ENCODE data around the gene CTXN1.
"Not testable (repeated sequence)": the region's sequence is repeated elsewhere in the genome, so short reads cannot be mapped to it uniquely, and the experiment has no call there.

The CTXN1 gene

DNA sequence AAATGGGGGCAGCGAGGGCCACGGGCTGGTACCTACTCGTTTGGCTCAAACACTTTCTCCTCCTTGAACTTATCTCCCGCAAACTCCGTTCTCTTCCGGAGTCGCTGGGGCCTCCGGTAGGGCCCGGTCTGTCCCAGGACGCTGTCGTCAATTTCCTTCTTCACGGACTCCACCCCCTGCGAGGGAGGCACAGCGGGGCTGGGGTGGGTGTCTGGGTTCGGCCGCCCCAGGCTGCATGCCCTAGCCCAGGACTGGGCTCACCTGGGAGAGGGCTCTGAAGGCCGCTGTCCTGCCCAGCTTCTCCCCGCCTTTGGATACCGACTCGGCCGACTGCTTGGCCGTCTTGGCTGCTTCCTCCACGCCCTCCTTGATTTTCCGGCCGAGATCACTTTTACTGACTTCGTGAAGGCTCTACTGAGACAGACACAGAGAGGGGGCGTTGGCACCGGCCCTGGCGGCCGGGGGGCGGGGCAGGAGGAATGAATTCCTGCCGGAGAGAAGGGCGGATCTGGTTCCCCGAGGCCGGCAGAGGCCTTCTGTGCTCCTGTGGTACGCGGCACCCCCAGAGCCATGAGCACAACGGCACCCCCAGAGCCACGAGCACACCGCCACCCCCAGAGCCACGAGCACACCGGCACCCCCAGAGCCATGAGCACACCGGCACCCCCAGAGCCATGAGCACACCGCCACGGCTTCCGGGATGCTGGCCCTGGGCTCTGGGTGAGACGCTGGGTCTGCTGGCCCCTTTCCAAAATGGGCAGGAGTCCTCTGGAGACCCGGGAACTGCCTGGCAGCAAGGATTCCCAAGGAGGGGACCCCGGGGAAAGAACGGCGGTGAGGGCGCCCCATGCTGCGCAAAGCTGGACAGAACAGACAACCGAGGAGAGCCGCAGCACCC lies 8.1 kb upstream of the CTXN1 start:
- no peak for DNase-seq (ENCODE audit: low read depth)
- no peak overlapping the region for H3K4me3 ChIP-seq (ENCODE audit: low read length)
- TF ChIP-seq, protein P1, sequence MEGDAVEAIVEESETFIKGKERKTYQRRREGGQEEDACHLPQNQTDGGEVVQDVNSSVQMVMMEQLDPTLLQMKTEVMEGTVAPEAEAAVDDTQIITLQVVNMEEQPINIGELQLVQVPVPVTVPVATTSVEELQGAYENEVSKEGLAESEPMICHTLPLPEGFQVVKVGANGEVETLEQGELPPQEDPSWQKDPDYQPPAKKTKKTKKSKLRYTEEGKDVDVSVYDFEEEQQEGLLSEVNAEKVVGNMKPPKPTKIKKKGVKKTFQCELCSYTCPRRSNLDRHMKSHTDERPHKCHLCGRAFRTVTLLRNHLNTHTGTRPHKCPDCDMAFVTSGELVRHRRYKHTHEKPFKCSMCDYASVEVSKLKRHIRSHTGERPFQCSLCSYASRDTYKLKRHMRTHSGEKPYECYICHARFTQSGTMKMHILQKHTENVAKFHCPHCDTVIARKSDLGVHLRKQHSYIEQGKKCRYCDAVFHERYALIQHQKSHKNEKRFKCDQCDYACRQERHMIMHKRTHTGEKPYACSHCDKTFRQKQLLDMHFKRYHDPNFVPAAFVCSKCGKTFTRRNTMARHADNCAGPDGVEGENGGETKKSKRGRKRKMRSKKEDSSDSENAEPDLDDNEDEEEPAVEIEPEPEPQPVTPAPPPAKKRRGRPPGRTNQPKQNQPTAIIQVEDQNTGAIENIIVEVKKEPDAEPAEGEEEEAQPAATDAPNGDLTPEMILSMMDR (conservative IDR thresholded peaks at IDR 0.05; ENCODE audit: low read depth, low read length): no peak

- TF ChIP-seq, protein P1 (conservative IDR thresholded peaks at IDR 0.05; ENCODE audit: low read depth, low read length): peak; percentile 45
- DNase-seq (ENCODE audit: low read depth): no peak
- H3K4me3 ChIP-seq (ENCODE audit: low read length): no peak overlapping the region
Measured at GRCh38 chr19:7933411-7933810, 7.5 kb upstream of the CTXN1 start.

GRCh38 chr19:7932930-7933300 lies 7.0 kb upstream of the CTXN1 start:
- TF ChIP-seq, protein P1 (conservative IDR thresholded peaks at IDR 0.05; ENCODE audit: low read depth, low read length): no peak
- H3K4me3 ChIP-seq (ENCODE audit: low read length): no peak overlapping the region
- DNase-seq (ENCODE audit: low read depth): no peak

DNA sequence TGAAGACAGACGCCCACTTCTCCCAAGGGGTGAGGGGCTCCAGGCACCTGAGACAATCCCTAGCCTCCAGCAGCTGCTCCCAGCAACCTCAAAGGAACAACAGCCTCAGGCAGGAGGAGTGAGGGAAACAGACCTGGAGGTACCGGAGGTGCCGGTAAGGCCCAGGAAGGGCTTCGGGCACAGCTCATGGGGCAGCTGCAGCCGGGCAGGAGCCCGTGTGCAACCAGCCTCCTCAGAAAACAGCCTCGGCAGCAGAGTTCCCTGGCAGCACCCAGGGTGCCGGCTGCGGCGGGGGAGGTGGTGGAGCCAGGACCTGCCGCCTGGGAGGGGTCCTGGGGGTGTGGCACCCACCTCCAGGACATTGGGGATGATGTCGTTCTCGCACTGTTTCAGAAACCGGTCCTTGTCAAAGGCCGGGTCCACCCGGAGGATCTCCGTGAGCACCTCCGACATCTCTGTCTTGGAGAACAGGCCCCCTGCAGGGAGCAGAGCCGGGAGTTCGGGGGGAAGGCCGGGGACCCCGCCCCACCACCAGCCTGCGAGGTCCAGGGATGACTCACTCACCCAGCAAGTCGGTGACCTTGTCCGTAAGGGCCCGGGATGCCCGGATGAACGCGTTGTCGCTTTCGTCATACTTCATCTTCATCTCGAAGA lies 6.5 kb upstream of the CTXN1 start:
- TF ChIP-seq, protein P1 (conservative IDR thresholded peaks at IDR 0.05; ENCODE audit: low read depth, low read length): no peak
- no peak for DNase-seq (ENCODE audit: low read depth)
- no peak overlapping the region for H3K4me3 ChIP-seq (ENCODE audit: low read length)

DNA sequence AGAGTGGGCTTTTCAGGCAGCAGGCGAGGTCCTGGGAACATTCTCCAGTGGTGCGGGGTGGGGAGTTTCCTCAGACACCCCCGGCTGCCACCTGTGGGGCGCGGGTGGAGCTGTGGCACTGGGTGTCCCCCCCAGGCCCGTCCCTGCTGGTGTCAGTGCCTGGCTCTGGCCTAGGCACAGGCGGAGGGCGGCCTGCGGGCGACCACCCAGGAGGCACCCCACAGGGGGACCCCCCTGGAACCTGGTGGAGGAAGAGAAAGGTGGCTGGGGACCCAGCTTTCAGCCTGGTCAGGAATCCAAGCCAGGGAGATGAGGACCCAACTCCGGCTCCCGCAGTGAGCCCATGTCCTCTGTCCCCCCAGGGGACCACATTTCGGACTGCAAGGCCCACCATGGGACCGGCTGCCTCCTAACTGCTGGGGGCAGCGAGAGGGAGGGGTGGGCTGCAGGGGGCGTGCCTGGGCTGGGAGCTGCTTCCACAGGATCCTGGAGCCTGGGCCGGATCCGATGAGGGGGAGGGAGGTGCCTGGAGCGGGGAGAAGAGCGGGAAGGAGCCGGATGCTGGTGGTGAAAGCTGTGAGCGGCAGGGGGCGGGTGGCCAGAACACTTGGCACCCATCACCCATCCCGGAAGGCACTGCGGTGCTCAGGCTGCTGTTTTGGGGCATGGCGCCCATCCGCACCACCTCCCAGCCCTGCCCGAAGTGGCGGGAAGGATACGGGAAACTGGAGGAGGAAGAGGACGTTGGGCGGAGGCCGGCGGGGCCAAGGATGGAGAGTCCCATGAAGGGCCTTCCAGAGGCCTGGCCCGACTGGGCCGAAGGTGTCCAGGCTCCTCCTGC lies 5.5 kb upstream of the CTXN1 start:
- H3K4me3 ChIP-seq (ENCODE audit: low read length): no peak overlapping the region
- TF ChIP-seq, protein P1 (conservative IDR thresholded peaks at IDR 0.05; ENCODE audit: low read depth, low read length): no peak
- DNase-seq (ENCODE audit: low read depth): no peak

DNA sequence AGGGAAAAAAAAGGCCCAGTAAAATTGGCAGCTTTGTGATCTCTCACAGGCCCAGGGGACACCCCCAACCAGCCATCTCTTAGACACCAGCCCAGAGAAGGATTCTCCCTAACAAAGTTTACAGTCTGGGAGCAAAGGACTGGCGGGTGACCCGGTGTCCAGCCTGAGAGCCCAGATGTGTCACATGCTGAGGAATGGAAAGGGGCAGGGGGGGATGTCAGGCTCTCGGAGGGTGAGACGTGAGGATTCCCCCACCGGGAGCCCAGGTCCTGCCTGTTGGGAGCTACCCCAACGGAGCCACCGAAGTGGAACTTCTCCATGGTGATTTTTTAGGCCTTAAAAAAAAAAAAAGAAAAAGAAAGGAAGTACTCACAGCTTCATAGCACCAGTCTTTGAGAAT lies 4.8 kb upstream of the CTXN1 start:
- DNase-seq (ENCODE audit: low read depth): no peak
- TF ChIP-seq, protein P1 (conservative IDR thresholded peaks at IDR 0.05; ENCODE audit: low read depth, low read length): no peak
- H3K4me3 ChIP-seq (ENCODE audit: low read length): no peak overlapping the region

- DNase-seq (ENCODE audit: low read depth); H3K4me3 ChIP-seq (ENCODE audit: low read length): not testable (repeated sequence)
Measured at GRCh38 chr19:7930030-7930429, 4.1 kb upstream of the CTXN1 start.
